GM12878 (cell line): Measurements from ENCODE around the gene RXYLT1. TPM values are rescaled to one million over a fixed set of nuclear protein-coding genes. Genes with fewer than 3 reads are reported as not detected.

ENCODE experiments used
- ATAC-seq: fragments of 200-7000 bp; cut with Tn5 transposase; 3 replicates; pipeline ENCODE4 v1.9.1; 2020; ENCODE audit warnings: mild to moderate bottlenecking, moderate library complexity
- BruUV-seq: library from RNA; stranded (reverse); fragments of 400-500 nt; replicated peaks from 2 replicates; lab custom pipeline; 2021; lab: Mats Ljungman, UMichigan
- CTCF ChIA-PET: fragments of 300-600 bp; sonication (Branson Sonifier 250); formaldehyde crosslinking; extraction: SDS; loops from one replicate; lab custom pipeline; 2021; ENCODE audit warnings: inconsistent platforms; lab: Yijun Ruan, JAX
- POLR2A ChIA-PET: fragments of 350-600 bp; formaldehyde crosslinking; extraction: SDS; loops from one replicate; lab custom pipeline; 2021; ENCODE audit warnings: inconsistent platforms; lab: Charles Lee
- RAD21 ChIA-PET: fragments of 300-600 bp; sonication (Branson Sonifier 250); formaldehyde crosslinking; loops from one replicate; lab custom pipeline; 2023; ENCODE audit warnings: antibody characterized with exemption; ENCODE audit not compliant: unreplicated experiment; lab: Charles Lee
- SMC1A ChIA-PET: fragments of 300-600 bp; sonication (Branson Sonifier 250); formaldehyde crosslinking; loops from one replicate; lab custom pipeline; 2023; ENCODE audit not compliant: unreplicated experiment, uncharacterized antibody; lab: Charles Lee
- DNase-seq: peaks from one replicate; pipeline ENCODE4 v3.0.0-alpha.2; 2011; ENCODE audit warnings: low read depth, low spot score
- FAIRE-seq: peaks from 3 replicates; lab custom pipeline; 2011; peaks lifted over from hg19 to GRCh38; lab: Jason Lieb, UNC
- H2AFZ ChIP-seq: 2 replicates; pipeline ENCODE4 v1.6.0; 2011; ENCODE audit warnings: low read depth, low read length, control low read depth; ENCODE audit not compliant: control insufficient read depth
- H3K27ac ChIP-seq: 2 replicates; pipeline ENCODE4 v1.5.1; 2011; ENCODE audit warnings: control low read depth; ENCODE audit not compliant: control insufficient read depth, insufficient read depth
- H3K27me3 ChIP-seq, 2 experiments: replicated peaks in 1 of 2; 2 replicates each; pipeline versions ENCODE4 v1.6.0 to v1.6.1; 2011; ENCODE audit warnings: low read length in 1 of 2; ENCODE audit not compliant: control insufficient read depth in 2 of 2, insufficient read depth in 2 of 2
- H3K36me3 ChIP-seq, 2 experiments: 2 replicates each; pipeline ENCODE4 v1.5.1; 2011; ENCODE audit warnings: low read length in 1 of 2; ENCODE audit not compliant: control insufficient read depth in 2 of 2, insufficient read depth in 2 of 2
- H3K4me1 ChIP-seq: 2 replicates; pipeline ENCODE4 v1.6.1; 2011; ENCODE audit warnings: mild to moderate bottlenecking, low read length, moderate library complexity, mixed read lengths; ENCODE audit not compliant: control insufficient read depth, insufficient read depth
- H3K4me2 ChIP-seq: 2 replicates; pipeline ENCODE4 v1.6.0; 2011; ENCODE audit warnings: control low read depth; ENCODE audit not compliant: control insufficient read depth, insufficient read depth
- H3K4me3 ChIP-seq: fragments of 200-600 bp; sonication (generic); 2 replicates; pipeline ENCODE4 v1.5.1; 2016
- H3K79me2 ChIP-seq: 2 replicates; pipeline ENCODE4 v1.6.0; 2011; ENCODE audit warnings: low read length; ENCODE audit not compliant: control insufficient read depth, insufficient read depth
- H3K9ac ChIP-seq: 2 replicates; pipeline ENCODE4 v1.8.0; 2011; ENCODE audit warnings: low read length, control low read depth, mixed read lengths; ENCODE audit not compliant: control insufficient read depth, insufficient read depth
- H3K9me3 ChIP-seq: replicated peaks from 3 replicates; pipeline ENCODE4 v1.5.1; 2011; ENCODE audit warnings: mild to moderate bottlenecking, low read length; ENCODE audit not compliant: control insufficient read depth, insufficient read depth
- H4K20me1 ChIP-seq: 2 replicates; pipeline ENCODE4 v1.6.0; 2011; ENCODE audit not compliant: control insufficient read depth, insufficient read depth
- CEBPB ChIP-seq, 2 experiments: fragments of 150-350 bp in 1 of 2; IDR thresholded peaks; 2 replicates each; pipeline ENCODE4 v1.6.1; 2012 to 2014; ENCODE audit warnings: low read depth in 2 of 2, low read length in 2 of 2, borderline replicate concordance in 1 of 2, inconsistent platforms in 1 of 2
- HDAC2 ChIP-seq: fragments of 200-600 bp; sonication (generic); IDR thresholded peaks from 2 replicates; pipeline ENCODE4 v1.6.1; 2017
- KAT2A ChIP-seq: conservative IDR thresholded peaks from 2 replicates; pipeline ENCODE4 v1.6.1; 2011; ENCODE audit warnings: low read depth, low read length; ENCODE audit not compliant: control insufficient read depth
- KLF5 ChIP-seq: fragments of 450-650 bp; IDR thresholded peaks from 2 replicates; pipeline ENCODE4 v1.6.1; 2014; ENCODE audit warnings: mild to moderate bottlenecking; ENCODE audit not compliant: partially characterized antibody
- TBL1XR1 ChIP-seq: IDR thresholded peaks from 2 replicates; pipeline ENCODE4 v1.6.1; 2012; ENCODE audit warnings: low read depth, low read length, improper control_type of control experiment
- TCF12 ChIP-seq: IDR thresholded peaks from 2 replicates; pipeline ENCODE4 v1.6.1; 2011; ENCODE audit warnings: low read depth, mild to moderate bottlenecking, low read length
- ZNF24 ChIP-seq: fragments of 450-650 bp; IDR thresholded peaks from 2 replicates; pipeline ENCODE4 v1.6.1; 2017; ENCODE audit warnings: antibody characterized with exemption, mild to moderate bottlenecking
- WGBS: methylation state at CpG from one replicate; pipeline ENCODE4 v1.1.6; 2016; ENCODE audit warnings: low lambda C conversion rate; ENCODE audit not compliant: insufficient replicate concordance, insufficient coverage; ENCODE audit errors: missing lambda C conversion rate; 5-methylcytosine and 5-hydroxymethylcytosine counted together
- in situ Hi-C: fragments of 300-500 bp; cut with MboI; formaldehyde crosslinking; loops from 9 replicates; pipeline ENCODE4 v1.14.3; 2018; ENCODE audit warnings: mixed read lengths
- intact Hi-C: fragments of 100-400 bp; cut with micrococcal nuclease; formaldehyde crosslinking; loops from one replicate; pipeline ENCODE4 v1.14.2; 2022; ENCODE audit not compliant: unreplicated experiment
- polyA plus RNA-seq, 11 experiments: library from polyadenylated mRNA; depleted of rRNA in 4 of 11; unstranded in 6 of 11; stranded (reverse) in 5 of 11; fragments of >200 nt; fragmentation: Nextera tagmentation in 4 of 11; fragmentation: Illumina TruSeq in 1 of 11; extraction: Ambion mirVana in 4 of 11; extraction: Trizol in 1 of 11; gene quantifications; 1 replicate in 1 of 11; 2 replicates in 10 of 11; pipeline versions ENCODE4 v1.2.1 to v1.2.3, GENCODE V29; 2011 to 2016; ENCODE audit warnings: inconsistent platforms in 2 of 11, missing spikeins in 2 of 11, low read depth in 1 of 11
- total RNA-seq, 4 experiments: library from RNA; depleted of rRNA in 3 of 4; stranded (reverse); fragments of >200 nt in 3 of 4; fragmentation: Illumina TruSeq in 1 of 4; extraction: Trizol in 1 of 4; gene quantifications; 2 replicates each; pipeline versions ENCODE4 v1.2.1 to v1.2.3, GENCODE V29; 2013 to 2021
- TF ChIP-seq, protein P1 (sequence below): fragments of 450-650 bp; IDR thresholded peaks from 2 replicates; pipeline ENCODE4 v1.6.1; 2018; ENCODE audit warnings: borderline replicate concordance, mild to moderate bottlenecking; ENCODE audit not compliant: partially characterized antibody
- TF ChIP-seq, protein P2 (sequence below): fragments of 450-650 bp; IDR thresholded peaks from 2 replicates; pipeline ENCODE4 v1.6.1; 2017; ENCODE audit warnings: antibody characterized with exemption, mild to moderate bottlenecking, moderate library complexity
- TF ChIP-seq, protein P3 (sequence below): fragments of 450-650 bp; IDR thresholded peaks from 2 replicates; pipeline ENCODE4 v1.6.1; 2016; ENCODE audit warnings: mild to moderate bottlenecking

The RXYLT1 gene
- total and polyA plus RNA-seq, 10 of the 15 experiments (the other 5 are each of a cell fraction or from before 2014, with no cell fraction given): 10.4 to 33.8 (median 21.5) TPM

DNA sequence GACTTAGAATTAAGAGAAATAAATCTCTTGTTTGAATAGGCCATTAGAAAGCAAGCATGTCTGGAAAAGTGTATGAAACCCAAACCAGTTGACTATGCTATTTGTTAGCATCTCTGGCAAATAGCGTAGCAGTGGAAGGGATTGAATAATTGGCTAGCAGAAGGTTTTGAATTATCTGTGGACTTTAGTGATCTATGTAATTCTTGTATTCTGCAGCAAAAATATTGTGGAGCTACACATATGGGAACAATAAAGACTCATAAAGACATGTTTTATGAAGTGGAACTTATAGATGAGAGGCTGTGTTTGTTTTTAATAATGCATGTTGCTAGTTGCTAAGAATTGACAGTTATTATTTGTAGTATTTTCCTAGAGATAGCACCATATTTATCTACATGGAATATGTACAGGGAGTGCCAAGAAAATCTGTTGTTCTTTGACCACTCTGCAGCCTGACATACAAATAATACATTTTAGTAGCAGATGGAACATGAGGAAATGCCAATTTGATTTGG is 69.5 kb downstream of the RXYLT1 start (continued):
- TF ChIP-seq, protein P1, sequence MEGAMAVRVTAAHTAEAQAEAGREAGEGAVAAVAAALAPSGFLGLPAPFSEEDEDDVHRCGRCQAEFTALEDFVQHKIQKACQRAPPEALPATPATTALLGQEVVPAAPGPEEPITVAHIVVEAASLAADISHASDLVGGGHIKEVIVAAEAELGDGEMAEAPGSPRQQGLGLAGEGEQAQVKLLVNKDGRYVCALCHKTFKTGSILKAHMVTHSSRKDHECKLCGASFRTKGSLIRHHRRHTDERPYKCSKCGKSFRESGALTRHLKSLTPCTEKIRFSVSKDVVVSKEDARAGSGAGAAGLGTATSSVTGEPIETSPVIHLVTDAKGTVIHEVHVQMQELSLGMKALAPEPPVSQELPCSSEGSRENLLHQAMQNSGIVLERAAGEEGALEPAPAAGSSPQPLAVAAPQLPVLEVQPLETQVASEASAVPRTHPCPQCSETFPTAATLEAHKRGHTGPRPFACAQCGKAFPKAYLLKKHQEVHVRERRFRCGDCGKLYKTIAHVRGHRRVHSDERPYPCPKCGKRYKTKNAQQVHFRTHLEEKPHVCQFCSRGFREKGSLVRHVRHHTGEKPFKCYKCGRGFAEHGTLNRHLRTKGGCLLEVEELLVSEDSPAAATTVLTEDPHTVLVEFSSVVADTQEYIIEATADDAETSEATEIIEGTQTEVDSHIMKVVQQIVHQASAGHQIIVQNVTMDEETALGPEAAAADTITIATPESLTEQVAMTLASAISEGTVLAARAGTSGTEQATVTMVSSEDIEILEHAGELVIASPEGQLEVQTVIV: no peak
- TF ChIP-seq TCF12: no peak

DNA sequence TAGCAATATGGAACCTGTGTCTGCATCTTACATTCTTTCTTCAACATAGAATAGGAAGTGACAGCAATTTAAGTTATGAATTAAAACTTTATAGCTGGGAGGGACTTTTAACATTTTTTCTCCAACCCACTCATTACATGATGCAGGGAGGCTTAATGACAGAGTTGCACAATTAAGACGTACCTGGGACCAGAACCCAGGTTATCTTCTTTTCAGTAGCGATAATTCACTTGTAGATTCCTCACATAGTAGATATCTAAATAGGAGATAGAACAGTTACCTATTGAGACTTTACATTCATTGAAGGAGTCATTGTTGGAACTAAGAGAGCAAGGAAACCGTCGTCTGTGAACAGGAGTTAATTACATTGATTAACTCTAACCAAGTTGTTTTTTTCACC is 69.9 kb downstream of the RXYLT1 start:
- ChIA-PET POLR2A (no interaction called here), CTCF (interaction anchor here (1.4 kb wide), 1 partner anchor 10 kb away, joined by 5 read pairs; no protein-coding TSS in a partner anchor), RAD21 (no interaction called here), SMC1A (interaction anchor here (0.6 to 0.9 kb wide), 2 partner anchors 39 to 906 kb away, joined by 3 read pairs; no protein-coding TSS in a partner anchor)
- Histone ChIP-seq H3K36me3 (no peaks in the 10 kb centered on the region), H3K9ac (no peak overlapping the region), H3K4me1 (no peaks in the 10 kb centered on the region; the same call in 1 of the 2 replicates), H3K27me3 (peaks cover 2 to 3% of the 10 kb centered on the region in 2 experiments; a peak in 3 of 4 replicates), H4K20me1 (no peaks in the 10 kb centered on the region), H3K27ac (no peak overlapping the region), H3K79me2 (no peaks in the 10 kb centered on the region), H3K4me2 (no peak overlapping the region), H2AFZ (no peak overlapping the region), H3K9me3 (no peaks in the 10 kb centered on the region), H3K4me3 (no peak overlapping the region)
- intact Hi-C loops: loop anchor here (10.0 kb wide), 2 partner anchors 165 to 245 kb away; no protein-coding TSS in a partner anchor
- 83% methylated on average over 4 of the region's 4 CpGs for WGBS
- in situ Hi-C loops: loop anchor here (25.0 kb wide), 1 partner anchor 538 kb away; the partner anchor contains the start of gene C12orf56
- BruUV-seq: no TSS peak
- DNase-seq (no peak), FAIRE-seq (no peak), ATAC-seq (no peak)
- TF ChIP-seq, protein P2, sequence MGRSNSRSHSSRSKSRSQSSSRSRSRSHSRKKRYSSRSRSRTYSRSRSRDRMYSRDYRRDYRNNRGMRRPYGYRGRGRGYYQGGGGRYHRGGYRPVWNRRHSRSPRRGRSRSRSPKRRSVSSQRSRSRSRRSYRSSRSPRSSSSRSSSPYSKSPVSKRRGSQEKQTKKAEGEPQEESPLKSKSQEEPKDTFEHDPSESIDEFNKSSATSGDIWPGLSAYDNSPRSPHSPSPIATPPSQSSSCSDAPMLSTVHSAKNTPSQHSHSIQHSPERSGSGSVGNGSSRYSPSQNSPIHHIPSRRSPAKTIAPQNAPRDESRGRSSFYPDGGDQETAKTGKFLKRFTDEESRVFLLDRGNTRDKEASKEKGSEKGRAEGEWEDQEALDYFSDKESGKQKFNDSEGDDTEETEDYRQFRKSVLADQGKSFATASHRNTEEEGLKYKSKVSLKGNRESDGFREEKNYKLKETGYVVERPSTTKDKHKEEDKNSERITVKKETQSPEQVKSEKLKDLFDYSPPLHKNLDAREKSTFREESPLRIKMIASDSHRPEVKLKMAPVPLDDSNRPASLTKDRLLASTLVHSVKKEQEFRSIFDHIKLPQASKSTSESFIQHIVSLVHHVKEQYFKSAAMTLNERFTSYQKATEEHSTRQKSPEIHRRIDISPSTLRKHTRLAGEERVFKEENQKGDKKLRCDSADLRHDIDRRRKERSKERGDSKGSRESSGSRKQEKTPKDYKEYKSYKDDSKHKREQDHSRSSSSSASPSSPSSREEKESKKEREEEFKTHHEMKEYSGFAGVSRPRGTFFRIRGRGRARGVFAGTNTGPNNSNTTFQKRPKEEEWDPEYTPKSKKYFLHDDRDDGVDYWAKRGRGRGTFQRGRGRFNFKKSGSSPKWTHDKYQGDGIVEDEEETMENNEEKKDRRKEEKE: no peak
- no peak for TF ChIP-seq KAT2A
- no peak for TF ChIP-seq CEBPB (IDR thresholded peaks at IDR 0.05; ENCODE audit: borderline replicate concordance in 1 of 2, low read depth in 2 of 2, low read length in 2 of 2)
- TF ChIP-seq TBL1XR1: no peak
- no peak for TF ChIP-seq KLF5
- TF ChIP-seq HDAC2: no peak
- TF ChIP-seq, protein P3, sequence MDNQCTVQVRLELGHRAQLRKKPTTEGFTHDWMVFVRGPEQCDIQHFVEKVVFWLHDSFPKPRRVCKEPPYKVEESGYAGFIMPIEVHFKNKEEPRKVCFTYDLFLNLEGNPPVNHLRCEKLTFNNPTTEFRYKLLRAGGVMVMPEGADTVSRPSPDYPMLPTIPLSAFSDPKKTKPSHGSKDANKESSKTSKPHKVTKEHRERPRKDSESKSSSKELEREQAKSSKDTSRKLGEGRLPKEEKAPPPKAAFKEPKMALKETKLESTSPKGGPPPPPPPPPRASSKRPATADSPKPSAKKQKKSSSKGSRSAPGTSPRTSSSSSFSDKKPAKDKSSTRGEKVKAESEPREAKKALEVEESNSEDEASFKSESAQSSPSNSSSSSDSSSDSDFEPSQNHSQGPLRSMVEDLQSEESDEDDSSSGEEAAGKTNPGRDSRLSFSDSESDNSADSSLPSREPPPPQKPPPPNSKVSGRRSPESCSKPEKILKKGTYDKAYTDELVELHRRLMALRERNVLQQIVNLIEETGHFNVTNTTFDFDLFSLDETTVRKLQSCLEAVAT: no peak
- TF ChIP-seq ZNF24: no peak
